HG03280 (cell line): Measurements from ENCODE around the gene TSSC4.

Experiments used
- ATAC-seq: cut with Tn5 transposase; IDR thresholded peaks from one replicate; pipeline ENCODE4 v1.9.1; 2021; ENCODE audit warnings: mild to moderate bottlenecking, moderate library complexity; ENCODE audit not compliant: unreplicated experiment

Gene TSSC4

GRCh38 chr11:2398664-2399355 lies 1.7 kb upstream of the TSSC4 start:
- no peak for ATAC-seq

- ATAC-seq, result no peak
Observed at GRCh38 chr11:2399488-2400068, 972 bp upstream of the TSSC4 start.

- ATAC-seq, result no peak
Observed at GRCh38 chr11:2400762-2401435, 349 bp downstream of the TSSC4 start.

GRCh38 chr11:2401436-2401984 lies 960 bp downstream of the TSSC4 start:
- ATAC-seq, result no peak

- ATAC-seq, result no peak
Observed at GRCh38 chr11:2402106-2402505, 1.6 kb downstream of the TSSC4 start.

GRCh38 chr11:2402890-2403645 lies 2.5 kb downstream of the TSSC4 start:
- ATAC-seq, result no peak

- ATAC-seq, result no peak
Observed at GRCh38 chr11:2404735-2405196, 4.2 kb downstream of the TSSC4 start.

- ATAC-seq, result no peak
Observed at GRCh38 chr11:2406451-2406850, 5.9 kb downstream of the TSSC4 start.

GRCh38 chr11:2406878-2407410 lies 6.4 kb downstream of the TSSC4 start:
- no peak for ATAC-seq

GRCh38 chr11:2408671-2409070 lies 8.1 kb downstream of the TSSC4 start:
- no peak for ATAC-seq

- no peak for ATAC-seq
Observed at GRCh38 chr11:2409126-2409525, 8.6 kb downstream of the TSSC4 start.

GRCh38 chr11:2409611-2410468 lies 9.3 kb downstream of the TSSC4 start:
- ATAC-seq, result no peak

GRCh38 chr11:2410616-2411015 lies 10.1 kb downstream of the TSSC4 start:
- no peak for ATAC-seq

GRCh38 chr11:2411446-2412305 lies 11.1 kb downstream of the TSSC4 start:
- ATAC-seq, result no peak

- no peak for ATAC-seq
Observed at GRCh38 chr11:2412323-2412722, 11.8 kb downstream of the TSSC4 start.

- no peak for ATAC-seq
Observed at GRCh38 chr11:2413742-2414579, 13.4 kb downstream of the TSSC4 start.

GRCh38 chr11:2414616-2415015 lies 14.1 kb downstream of the TSSC4 start:
- no peak for ATAC-seq

GRCh38 chr11:2415171-2415570 lies 14.6 kb downstream of the TSSC4 start:
- no peak for ATAC-seq
